Ramos (cell line): ENCODE results near the gene TBC1D17.

ENCODE experiments used
- in situ Hi-C: fragments of 300-500 bp; cut with MboI; formaldehyde crosslinking; loops from one replicate; pipeline ENCODE4 v1.14.3; 2022; ENCODE audit warnings: low sequenced_read_pairs; ENCODE audit not compliant: unreplicated experiment

Gene TBC1D17

DNA sequence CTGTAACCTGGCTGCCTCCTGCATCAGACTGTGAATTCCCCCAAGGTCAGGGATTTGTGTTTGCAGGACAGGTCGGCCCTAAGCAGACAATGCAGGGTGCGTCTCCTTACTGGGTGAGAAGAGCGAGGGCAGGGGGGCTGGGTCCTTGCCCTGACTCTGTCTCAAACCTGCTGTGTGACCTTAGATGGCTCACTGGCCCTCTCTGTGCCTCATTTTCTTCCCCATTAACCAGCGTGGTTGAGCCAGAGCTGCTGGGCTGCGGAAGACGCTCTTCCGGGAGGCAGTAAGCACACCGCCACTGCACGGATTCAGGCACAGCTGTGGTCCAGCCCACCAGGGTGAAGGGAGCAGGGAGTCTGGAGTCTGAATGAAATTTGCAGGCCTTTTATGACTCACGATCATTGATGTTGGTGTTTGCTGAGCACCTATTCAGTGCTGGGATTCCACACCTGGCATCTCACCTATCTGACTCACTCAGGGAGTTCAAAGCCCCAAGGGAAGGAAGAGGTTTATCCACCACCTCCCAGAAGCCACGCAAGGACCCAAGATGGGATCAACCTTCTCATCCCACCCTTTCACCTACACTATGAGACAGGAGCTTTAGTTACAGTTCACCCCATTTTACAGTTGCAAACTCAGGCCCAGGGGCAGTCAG is 2.9 kb upstream of the TBC1D17 start:
- in situ Hi-C loops = no loop called here

DNA sequence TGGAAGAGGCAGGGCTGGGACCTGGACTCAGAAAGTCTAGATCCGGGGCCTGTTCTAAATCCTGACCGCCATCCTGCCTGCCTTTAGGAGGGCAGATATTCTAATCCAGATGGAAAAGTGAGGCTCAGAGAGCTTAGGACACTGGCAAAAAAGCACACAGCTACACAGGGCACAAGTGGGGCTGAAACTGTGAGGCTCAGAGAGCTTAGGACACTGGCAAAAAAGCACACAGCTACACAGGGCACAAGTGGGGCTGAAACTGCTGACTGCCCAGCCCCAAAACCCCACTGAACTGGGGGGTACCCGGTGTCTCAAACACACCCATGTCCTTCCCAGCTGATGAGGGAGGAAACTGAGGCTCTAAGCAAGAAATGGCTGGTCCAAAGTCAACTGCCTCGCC is 2.3 kb upstream of the TBC1D17 start:
- in situ Hi-C loops = no loop called here

GRCh38 chr19:49875857-49876421 is 1.6 kb upstream of the TBC1D17 start:
- in situ Hi-C loops = no loop called here

GRCh38 chr19:49876422-49877019 is 981 bp upstream of the TBC1D17 start:
- in situ Hi-C loops = no loop called here

DNA sequence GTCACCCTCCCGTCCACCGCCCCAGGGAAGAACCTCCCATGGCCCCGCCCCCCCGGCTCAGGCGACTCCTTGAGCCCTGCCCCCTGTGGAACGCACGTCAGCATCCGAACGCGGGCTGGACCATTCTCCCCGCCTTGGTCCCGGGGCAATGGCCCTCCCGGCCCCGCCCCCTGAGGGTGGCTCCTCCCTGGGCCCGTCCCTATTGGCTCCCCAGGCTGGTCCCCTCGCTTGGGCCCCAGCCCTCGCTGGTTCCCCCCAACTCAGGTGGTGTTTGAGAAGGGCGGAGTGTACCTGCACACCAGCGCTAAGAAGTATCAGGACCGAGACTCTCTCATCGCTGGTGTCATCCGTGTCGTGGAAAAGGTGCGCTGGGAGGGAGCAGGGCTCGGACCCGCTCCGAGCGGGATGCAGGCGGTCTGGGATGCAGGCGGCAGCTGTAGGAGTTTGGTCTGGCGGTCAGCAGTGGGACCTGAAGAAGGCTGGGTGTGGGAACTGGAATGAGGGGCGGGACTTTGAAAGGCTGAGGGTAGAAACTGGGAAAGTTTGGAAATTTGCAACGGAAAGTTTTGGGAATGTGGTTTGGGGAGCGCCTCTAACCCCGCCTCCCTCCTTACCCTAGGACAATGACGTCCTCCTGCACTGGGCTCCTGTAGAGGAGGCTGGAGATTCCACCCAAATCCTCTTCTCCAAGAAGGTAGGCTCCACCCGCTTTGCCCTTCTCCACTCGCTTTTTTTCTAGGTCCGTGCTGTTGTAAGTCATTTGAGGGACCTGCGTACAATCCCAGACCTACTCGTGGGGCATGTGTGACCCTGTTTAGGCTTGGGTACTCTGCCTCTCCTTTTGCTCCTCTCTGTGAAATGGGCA is 609 bp downstream of the TBC1D17 start:
- in situ Hi-C loops = no loop called here

DNA sequence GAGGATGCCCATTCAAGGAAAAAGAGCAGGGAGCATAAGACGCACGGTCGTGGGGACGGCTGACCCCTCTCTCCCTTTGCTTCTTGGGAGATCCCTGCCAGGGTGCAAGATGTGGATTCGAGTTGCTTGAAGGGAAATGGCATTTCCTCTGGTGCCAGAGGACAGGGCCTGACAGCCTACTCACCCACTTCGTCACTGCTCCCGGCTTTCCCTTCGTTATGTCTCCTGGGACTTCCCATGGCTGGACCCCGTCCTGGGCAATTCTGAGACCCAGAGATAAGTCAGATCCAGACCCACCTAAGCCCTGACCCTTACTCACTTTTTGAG is 1.2 kb downstream of the TBC1D17 start:
- in situ Hi-C loops = no loop called here

DNA sequence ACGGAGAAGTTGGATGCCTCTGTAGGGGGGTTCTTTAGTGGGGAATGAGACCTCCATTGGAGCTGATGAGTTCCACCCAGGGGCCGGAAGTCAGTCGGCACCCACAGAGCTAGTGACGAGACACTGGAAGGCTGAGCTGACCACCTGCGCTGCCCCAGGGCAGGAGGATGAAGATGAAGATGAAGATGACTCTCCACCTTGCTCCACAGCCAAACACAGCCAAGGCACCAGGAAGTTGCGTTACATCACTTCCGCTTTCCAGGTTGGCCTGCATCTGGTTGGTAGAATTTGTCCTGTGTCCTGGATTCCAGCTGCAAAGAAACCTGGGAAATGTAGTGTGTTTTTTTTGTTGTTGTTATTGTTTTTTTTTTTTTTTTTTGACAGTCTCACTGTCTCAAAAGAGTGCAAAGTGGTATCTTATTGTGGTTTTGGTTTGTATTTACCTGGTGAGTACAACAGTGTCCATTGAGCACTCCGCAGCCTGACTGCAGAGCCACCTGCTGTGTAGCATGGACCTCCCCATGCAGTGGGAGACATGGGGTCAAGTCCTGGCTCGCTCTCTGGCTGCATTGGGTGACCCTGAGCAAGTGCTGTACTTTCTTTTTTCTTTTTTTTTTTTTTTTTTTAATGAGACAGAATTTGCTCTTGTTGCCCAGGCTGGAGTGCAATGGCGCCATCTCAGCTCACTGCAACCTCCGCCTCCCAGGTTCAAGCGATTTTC is 1.9 kb downstream of the TBC1D17 start:
- in situ Hi-C loops = no loop called here

DNA sequence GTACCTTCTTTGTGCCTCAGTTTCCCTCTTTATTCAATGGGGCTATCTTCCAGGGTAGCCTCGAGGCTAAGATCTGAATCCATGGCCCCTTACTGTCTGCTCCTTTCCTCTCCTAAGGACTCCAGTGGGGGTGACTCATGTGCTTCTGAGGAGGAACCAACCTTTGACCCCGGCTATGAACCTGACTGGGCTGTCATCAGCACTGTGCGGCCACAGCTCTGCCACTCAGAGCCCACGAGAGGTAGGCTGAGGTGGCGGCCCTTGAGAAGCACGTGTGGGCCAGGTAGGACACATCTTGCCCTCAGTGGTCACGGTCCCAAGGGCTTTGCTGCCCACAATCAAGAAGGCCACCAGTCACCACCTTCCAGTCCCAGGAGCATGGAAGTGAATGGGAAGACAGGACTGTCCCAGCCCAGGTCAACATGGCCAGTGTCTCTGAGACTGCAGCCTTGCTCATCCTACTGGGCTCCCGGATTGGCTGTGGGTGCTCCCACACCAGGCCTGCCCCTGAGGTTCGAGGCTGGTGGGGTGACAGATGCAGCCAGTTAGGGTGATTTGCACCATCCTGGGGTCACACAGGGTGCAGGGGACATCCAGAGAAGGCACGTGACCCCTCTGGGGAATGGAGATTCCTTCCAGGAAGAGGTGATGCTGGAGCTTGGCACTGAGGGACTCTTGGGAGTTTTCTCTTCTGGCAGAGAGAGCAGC is 2.8 kb downstream of the TBC1D17 start:
- in situ Hi-C loops = no loop called here

DNA sequence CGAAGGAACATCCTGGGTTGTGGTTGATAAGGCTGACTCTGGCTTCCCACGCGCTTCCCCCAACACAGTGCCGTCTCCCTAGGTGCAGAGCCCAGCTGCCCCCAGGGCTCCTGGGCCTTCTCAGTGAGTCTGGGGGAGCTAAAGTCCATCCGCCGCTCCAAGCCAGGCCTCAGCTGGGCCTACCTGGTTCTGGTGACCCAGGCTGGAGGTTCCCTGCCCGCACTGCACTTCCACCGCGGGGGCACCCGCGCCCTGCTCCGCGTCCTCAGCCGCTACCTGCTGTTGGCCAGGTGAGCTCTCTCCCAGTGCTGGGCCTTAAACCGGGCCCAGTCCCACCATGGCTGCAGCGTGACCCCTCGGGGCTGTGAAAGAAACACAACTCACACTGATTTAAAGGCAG is 3.7 kb downstream of the TBC1D17 start:
- in situ Hi-C loops = no loop called here

DNA sequence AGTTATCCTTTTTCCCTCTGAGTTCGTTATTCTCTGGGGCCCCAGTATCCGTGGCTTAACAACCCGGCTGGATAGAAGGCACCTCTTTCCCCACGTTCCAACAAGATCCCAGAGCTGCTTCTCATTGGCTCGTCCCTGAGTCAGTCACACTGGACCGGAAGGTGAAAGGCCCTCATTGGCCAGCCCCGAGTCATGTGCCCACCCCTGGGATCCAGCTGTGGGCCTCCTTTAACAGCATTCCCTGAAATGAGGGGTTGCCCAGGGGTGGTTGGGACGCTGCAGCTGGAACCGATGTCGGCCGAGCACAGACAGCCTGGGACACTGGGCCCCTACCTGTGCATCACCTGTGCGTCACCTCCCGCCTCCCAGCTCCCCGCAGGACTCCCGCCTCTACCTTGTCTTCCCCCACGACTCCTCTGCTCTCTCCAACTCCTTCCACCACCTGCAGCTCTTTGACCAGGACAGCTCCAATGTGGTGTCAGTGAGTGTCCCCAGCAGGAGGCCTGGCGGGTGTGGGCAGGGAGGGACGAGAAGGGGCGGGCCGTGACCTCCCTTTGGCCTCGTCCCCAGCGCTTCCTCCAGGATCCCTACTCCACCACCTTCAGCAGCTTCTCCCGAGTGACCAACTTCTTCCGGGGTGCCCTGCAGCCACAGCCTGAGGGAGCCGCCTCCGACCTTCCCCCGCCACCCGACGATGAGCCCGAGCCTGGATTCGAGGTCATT is 4.3 kb downstream of the TBC1D17 start:
- in situ Hi-C loops = no loop called here

- in situ Hi-C loops = no loop called here
These were observed 5.1 kb downstream of the TBC1D17 start for GRCh38 chr19:49882643-49883042.

DNA sequence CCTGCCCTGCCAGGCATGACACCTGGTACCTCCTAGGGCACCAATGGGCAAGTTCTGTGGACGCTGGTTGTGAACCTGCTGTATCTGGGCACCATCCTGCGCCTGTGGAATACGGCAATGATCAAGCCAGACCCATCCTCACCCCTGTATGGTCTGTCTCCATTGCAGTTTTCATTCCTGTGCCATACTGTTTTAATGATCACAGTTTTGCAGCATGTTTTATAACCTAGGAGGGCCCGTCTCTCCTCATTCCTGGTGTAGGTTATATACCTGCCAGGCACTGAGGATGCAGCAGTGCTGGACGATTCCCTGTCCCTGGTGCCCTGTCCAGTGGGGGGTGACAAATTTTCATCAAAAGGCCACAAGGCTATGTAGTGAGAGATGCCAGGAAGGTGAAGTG is 5.6 kb downstream of the TBC1D17 start:
- in situ Hi-C loops = no loop called here

GRCh38 chr19:49884109-49884508 is 6.6 kb downstream of the TBC1D17 start:
- in situ Hi-C loops = no loop called here

GRCh38 chr19:49884760-49885159 is 7.3 kb downstream of the TBC1D17 start:
- in situ Hi-C loops = no loop called here

DNA sequence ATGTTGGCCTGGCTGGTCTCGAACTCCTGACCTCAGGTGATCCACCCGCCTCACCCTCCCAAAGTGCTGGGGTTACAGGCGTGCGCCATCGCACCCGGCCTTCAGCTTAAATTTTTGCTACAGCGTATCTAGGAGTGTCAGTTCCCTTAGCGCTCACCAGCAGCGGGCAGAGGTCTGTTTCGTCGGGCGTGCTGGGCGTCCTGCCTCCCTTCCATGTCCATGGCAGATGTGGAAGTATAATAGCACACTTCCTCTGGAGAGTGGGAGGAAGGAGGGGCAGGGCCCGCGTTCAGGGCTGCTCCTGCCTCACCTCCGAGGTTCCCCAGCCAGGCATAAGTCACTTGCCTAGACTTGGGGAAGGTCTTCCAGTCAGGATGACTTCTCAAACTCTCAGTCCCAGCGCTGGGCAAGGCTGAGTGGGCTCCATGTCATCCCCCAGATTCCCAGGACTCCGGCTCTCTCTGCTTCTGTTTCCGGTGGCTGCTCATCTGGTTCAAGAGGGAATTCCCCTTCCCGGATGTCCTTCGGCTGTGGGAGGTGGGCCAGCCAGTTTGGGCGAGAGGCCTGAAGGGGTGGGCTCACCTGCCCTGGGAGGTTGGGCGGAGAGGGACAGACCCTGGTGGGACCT is 9.6 kb downstream of the TBC1D17 start:
- in situ Hi-C loops = no loop called here

- in situ Hi-C loops = no loop called here
These were observed 10.4 kb downstream of the TBC1D17 start for GRCh38 chr19:49887665-49888509.

- in situ Hi-C loops = no loop called here
These were observed 11.0 kb downstream of the TBC1D17 start for GRCh38 chr19:49888510-49888824.

- in situ Hi-C loops = no loop called here
These were observed 11.7 kb downstream of the TBC1D17 start for GRCh38 chr19:49889038-49889686.
